GM12892 (cell line): ENCODE results near the gene JAKMIP1.
A peak's percentile ranks its signal among the peaks of the same experiment; 100 is the strongest.

Experiments used
- DNase-seq: peaks from one replicate; pipeline ENCODE4 v3.0.0; 2011; ENCODE audit not compliant: insufficient read length
- FAIRE-seq: peaks from 2 replicates; lab custom pipeline; 2011; peaks lifted over from hg19 to GRCh38; lab: Jason Lieb, UNC
- POLR2A ChIP-seq: IDR thresholded peaks from 2 replicates; pipeline ENCODE4 v1.6.1; 2011; ENCODE audit warnings: low read depth, low read length, control low read depth
- POLR2AphosphoS5 ChIP-seq: IDR thresholded peaks from 2 replicates; pipeline ENCODE4 v1.6.1; 2011; ENCODE audit warnings: low read depth, low read length, control low read depth
- TAF1 ChIP-seq: IDR thresholded peaks from 2 replicates; pipeline ENCODE4 v1.6.1; 2011; ENCODE audit warnings: low read depth, mild to moderate bottlenecking, control low read depth, low read length, borderline replicate concordance

Gene JAKMIP1

DNA sequence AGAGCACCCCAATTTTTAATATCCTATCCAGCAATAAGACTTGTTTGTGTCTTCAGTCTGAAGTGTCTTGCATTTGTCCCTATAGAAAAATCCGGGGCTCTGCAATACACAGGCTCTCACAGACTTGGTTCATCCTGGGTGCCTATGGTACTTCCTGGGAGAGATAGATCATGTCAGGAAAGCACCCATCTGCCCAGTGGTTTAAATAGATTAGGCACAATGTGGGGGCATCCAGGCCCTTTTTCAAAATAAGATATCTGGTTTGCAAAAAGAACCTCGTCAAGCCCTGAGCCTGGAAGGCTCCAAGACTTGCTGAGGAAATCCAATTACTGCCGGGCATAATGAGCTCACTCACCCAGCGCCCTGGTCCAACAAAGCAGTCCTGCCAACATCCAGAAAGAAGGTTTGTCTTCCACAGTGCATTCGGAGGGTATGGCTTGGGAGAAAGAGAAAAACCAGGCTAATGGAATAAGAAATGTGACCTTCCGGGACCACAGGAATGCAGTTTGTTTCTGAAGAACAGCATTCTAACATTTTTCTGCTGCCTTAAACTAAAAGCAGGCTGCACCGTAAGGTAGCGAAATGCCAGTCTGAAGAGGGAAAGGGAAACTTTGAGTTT, 11.6 kb downstream of the JAKMIP1 start:
- no peak for FAIRE-seq
- DNase-seq, result no peak
- TF ChIP-seq TAF1 (no peak), POLR2A (no peak), POLR2AphosphoS5 (no peak)

DNA sequence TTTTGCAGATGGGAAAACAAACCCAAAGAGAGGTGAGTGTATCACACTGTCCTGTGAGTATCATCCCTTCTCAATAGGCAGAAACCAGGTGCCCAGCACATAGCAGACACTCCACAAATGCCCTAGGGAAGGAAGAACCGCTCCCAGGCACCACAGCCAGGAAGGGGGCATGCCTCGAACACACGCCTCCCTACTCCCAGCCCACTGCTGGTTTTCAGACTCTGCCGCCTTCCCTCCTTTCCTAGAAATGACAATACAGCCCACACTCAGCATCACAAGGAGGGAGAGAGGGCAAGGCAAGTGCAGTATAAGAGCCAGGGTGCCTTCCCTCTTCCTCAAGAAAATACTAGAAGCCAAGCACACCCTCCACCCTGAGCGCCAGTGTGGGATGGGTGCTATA, 16.2 kb downstream of the JAKMIP1 start:
- TF ChIP-seq TAF1 (no peak), POLR2AphosphoS5 (no peak; the same call in 1 of the 2 replicates)
- FAIRE-seq (peak; percentile 21), DNase-seq (no peak)

DNA sequence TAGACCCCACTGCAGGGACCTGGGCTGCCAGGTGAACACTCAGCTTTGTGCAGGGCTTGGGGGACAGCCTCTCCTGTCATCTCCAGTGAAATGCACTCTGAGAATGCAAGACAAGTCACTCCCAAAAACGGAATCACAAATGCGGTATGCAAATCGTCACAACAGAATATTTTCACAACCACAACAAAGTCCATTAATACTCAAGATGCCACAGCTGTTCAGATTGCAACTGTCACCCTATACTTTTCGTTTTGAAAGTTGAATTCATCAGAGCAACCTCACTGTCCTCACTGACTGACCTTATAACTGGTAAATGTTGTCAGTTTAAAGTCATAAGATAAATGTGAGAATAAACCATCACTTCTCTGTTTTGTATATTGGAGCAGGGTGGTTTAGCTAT, 16.6 kb downstream of the JAKMIP1 start:
- DNase-seq, result no peak
- FAIRE-seq, result peak; percentile 99

DNA sequence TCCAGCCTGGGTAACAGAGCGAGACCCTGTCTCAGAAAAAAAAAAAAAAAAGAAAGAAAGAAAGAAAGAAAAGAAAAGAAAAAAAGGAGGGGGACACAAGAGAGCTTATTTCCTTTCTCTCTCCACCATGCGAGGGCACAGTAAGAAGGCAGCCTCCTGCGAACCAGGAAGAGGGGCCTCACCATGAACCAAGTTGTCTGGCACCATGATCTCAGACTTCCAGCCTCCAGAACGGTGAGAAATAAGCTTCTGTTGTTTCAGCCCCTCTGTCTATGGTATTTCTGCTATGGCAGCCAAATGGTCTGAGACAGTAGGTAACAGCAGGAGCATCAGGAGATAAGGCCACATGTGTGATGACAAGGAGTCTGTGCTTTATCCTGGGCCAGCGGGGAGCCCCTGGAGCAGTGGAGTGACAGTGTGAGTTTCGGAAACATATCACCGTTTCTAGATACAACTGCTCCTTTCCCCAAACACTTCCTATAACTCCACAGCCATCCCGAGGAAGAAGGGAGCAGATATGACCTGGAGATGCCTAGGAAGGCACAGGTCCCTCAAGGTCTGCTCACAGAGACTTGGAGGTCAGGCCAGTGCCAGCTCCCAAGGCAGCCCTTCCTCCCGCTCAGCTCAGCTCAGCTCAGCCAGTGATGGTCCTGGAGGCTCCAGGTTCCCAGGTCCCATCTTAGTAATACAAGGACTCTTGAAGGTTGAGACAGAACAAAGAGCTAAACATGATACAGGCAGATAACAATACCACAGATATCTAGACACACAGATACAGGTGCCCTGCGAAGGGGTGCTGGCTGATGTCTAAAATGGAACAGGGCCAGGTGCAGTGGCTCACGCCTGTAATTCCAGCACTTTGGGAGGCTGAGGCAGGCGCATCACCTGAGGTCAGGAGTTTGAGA, 17.7 kb downstream of the JAKMIP1 start:
- FAIRE-seq (peak; percentile 89), DNase-seq (no peak)
- TF ChIP-seq POLR2AphosphoS5, result no peak
- no peak for TF ChIP-seq TAF1
- no peak for TF ChIP-seq POLR2A

More for the DNA sequence above, 16.6 kb downstream of the JAKMIP1 start:
- peak; percentile 59; the same call in 1 of the 2 replicates for TF ChIP-seq TAF1
- peak; percentile 83 for TF ChIP-seq POLR2A
- TF ChIP-seq POLR2AphosphoS5, result peak; percentile 83

DNA sequence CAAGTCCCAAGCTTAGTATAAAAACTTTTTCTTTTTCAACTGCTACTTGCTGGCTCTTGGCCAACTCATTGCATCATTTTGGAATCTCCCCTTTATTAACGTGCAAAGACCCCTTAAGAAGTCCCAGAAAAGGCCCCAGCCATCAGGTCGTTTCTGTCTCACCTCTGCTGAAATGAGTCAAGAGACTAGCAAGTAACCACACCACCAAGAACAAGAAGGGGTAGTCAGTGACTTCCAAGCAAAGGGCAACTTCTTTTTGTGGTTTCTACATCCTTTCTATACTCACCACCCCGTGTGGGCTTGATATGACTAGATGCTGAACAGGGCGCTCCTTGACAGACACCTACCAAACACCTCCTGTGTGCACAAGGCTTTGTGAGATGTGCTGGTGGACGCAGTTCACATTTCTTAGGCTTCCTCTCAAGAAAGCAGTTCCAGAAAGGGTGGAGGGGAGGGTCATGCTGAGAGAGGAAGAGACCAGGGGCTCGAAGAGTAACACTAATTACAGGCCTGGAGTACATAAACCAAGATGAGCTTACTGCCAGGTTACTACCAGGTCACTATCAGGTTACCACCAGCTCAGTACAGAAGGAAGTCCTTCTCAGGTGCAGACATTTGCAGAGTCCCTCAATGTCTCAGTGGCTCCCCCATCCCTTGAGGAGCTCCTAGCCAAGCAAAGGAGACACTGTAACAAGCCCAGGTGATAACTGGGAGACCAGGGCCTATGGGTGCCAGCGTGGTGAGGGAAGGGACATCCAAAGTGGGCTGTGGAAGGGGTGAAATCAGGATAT, 19.3 kb downstream of the JAKMIP1 start:
- TF ChIP-seq TAF1 (peak; percentile 48; the same call in 1 of the 2 replicates), POLR2A (peak; percentile 72), POLR2AphosphoS5 (peak; percentile 72; the same call in 1 of the 2 replicates)
- FAIRE-seq, result peak; percentile 98

DNA sequence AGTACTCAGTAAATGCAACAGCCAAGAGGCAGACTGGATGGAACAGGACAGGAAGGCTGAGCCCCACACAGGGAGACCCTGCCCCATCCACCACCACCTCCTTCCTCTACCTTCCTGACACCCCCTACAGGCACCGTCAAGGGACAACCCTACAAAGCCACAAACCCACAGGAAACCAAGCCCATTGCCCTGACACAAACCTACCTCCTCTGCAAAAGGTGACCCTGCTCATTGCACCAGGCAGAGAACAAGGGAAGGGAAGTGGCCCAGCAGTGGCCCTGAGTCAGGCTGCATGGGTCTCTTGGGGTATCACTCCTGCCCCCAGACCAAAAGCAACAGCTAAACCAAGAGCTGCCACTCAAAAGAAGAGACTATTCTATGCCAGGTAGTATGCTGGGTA, 21.0 kb downstream of the JAKMIP1 start:
- no peak for TF ChIP-seq TAF1
- TF ChIP-seq POLR2AphosphoS5, result peak; percentile 60; the same call in 1 of the 2 replicates
- peak; percentile 74; the same call in 1 of the 2 replicates for TF ChIP-seq POLR2A
- DNase-seq (no peak), FAIRE-seq (peak; percentile 86)

More for the DNA sequence above, 19.3 kb downstream of the JAKMIP1 start:
- no peak for DNase-seq

DNA sequence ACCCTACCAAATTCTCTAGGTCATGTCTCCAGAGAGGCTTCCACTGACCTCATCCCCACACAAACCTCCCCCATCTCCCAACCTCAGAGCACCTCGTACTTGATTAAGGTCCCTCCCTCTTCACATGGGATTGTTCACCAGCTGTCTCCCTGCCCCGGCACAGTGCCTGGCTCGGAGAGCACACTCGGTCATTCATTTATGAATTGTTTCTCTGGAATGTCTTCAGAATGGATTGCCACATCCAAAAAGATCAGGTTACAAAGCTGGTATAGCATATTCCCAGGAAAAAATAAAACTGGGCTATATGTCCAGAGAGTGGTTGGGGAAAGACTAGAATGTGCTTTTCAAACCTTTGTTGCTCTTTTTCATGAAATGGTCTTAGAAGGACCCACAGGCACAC, 21.6 kb downstream of the JAKMIP1 start:
- DNase-seq, result no peak
- no peak for FAIRE-seq
- no peak for TF ChIP-seq POLR2AphosphoS5
- TF ChIP-seq POLR2A, result no peak
- no peak for TF ChIP-seq TAF1

DNA sequence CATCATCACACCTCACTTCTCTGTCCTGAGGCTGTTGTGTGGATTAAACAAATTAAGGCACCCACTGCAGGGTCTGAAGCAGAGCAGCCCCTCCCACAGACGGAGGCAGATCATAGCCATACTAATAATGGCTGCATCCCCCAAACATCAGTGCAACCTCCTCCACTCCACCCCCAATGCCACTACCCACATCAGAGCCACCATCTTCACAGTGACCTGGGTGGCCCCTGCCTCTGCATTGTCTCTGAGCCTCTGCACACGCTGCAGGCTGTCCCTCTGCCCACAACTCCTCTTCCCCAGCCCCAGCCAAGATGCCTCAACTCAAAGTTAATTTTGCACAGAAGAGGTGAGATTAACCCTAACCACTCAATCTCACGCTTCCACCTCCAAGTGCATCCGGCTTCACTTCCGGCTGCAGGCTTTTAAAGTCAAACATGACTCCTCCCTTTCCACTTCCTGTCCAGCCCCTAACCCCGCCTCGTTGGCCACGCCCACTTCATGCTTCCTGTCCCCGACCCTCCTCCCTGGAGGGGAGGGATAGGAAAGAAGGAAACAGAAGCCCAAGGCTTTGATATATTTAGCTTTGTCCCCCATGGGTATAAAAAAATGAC, 22.7 kb downstream of the JAKMIP1 start:
- TF ChIP-seq POLR2AphosphoS5 (peak; percentile 94), POLR2A (peak; percentile 96), TAF1 (peak; percentile 99)
- DNase-seq (no peak), FAIRE-seq (peak; percentile 88)

DNA sequence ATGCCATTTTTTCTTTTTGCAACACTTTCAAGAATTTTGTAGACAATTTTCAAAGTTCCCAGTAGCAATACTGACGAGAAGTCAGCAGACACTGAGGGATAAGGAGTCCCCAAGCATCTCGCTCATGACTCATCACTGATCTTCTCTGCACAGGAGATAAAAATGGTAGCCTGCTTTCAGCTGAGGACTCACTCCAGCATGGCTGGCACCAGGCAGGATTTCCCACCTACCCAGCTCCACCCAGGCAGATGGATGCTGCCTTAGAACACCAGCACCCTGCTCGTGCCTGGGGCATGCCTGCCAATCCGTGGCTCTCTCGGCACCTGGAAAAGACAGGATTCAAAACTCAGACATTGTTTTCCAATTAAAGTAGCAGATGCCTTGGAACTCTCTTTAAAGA, 24.9 kb downstream of the JAKMIP1 start:
- TF ChIP-seq TAF1 (no peak), POLR2AphosphoS5 (no peak), POLR2A (no peak)
- FAIRE-seq, result no peak
- DNase-seq, result no peak

DNA sequence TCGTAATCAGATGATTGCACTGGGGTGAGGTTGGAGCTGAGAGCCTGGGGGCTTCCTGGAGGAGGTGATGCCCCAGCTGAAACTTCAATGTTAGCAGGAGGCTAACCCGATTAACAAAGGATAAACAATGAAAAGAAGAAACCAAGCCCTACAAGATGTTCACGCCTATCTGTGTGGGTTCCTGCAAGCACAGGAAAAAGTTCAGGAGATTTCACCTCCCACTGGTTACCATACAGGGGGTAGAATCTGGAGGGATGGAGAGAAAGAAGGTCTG, 27.5 kb downstream of the JAKMIP1 start:
- DNase-seq, result no peak
- no peak for FAIRE-seq
- TF ChIP-seq TAF1 (no peak), POLR2AphosphoS5 (no peak), POLR2A (no peak)
